ENCODE data around the gene IL1R2. TPM values are rescaled to one million over a fixed set of nuclear protein-coding genes. Genes with fewer than 3 reads are reported as not detected.

The IL1R2 gene
- total RNA-seq, 1 donor from 2014 or later = 1.6 TPM

DNA sequence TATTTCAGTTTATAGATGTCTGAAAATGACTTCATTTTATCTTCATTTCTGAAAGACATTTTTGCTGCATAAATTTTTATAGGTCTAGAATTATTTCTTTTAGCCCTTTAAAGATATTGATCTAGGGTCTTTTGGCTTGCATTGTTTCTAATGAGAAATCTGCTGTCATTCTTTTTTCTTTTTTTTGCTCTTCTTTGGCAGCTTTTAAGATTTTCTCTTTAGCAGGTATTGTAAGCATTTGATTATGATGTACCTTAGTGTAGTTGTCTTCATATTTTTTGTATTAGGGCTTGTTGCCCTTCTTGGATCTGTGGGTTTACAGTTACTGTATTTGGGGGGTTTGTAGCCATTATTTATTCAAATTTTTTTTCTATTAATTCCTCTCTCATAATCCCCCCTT lies 84.8 kb downstream of the IL1R2 start:
- H3K9me3 Mint-ChIP-seq = peaks cover 9% of the 10 kb centered on the region
- H3K4me3 Mint-ChIP-seq = no peak overlapping the region
- H3K4me1 Mint-ChIP-seq = peaks cover 15% of the 10 kb centered on the region
- intact Hi-C loops (cut with micrococcal nuclease) = no loop called here
- no peak overlapping the region for H3K27ac Mint-ChIP-seq
- DNase-seq = no peak
- H3K36me3 Mint-ChIP-seq (ENCODE audit: low read depth) = no peaks in the 10 kb centered on the region
- peaks cover 7% of the 10 kb centered on the region for H3K27me3 Mint-ChIP-seq

Other genes starting within 250 kb of the IL1R2 start
- gene IL1R1, start 150.8 kb downstream of the IL1R2 start, total RNA-seq = 1.7 and 2.2 TPM in 2 replicates
- gene IL1RL2, start 195.1 kb downstream of the IL1R2 start, total RNA-seq = 0.09 and 0.12 TPM in 2 replicates

Measured in activated CD4-positive, alpha-beta T cell treated with anti-CD3 and anti-CD28 coated beads, Interleukin-2, amount 10 ng/mL, durations not matched to agents 24 days and 14 days (primary cell).